ENCODE data around the gene SLC26A6.
A peak's percentile ranks its signal among the peaks of the same experiment; 100 is the strongest.

The SLC26A6 gene, protein sequence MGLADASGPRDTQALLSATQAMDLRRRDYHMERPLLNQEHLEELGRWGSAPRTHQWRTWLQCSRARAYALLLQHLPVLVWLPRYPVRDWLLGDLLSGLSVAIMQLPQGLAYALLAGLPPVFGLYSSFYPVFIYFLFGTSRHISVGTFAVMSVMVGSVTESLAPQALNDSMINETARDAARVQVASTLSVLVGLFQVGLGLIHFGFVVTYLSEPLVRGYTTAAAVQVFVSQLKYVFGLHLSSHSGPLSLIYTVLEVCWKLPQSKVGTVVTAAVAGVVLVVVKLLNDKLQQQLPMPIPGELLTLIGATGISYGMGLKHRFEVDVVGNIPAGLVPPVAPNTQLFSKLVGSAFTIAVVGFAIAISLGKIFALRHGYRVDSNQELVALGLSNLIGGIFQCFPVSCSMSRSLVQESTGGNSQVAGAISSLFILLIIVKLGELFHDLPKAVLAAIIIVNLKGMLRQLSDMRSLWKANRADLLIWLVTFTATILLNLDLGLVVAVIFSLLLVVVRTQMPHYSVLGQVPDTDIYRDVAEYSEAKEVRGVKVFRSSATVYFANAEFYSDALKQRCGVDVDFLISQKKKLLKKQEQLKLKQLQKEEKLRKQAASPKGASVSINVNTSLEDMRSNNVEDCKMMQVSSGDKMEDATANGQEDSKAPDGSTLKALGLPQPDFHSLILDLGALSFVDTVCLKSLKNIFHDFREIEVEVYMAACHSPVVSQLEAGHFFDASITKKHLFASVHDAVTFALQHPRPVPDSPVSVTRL

DNA sequence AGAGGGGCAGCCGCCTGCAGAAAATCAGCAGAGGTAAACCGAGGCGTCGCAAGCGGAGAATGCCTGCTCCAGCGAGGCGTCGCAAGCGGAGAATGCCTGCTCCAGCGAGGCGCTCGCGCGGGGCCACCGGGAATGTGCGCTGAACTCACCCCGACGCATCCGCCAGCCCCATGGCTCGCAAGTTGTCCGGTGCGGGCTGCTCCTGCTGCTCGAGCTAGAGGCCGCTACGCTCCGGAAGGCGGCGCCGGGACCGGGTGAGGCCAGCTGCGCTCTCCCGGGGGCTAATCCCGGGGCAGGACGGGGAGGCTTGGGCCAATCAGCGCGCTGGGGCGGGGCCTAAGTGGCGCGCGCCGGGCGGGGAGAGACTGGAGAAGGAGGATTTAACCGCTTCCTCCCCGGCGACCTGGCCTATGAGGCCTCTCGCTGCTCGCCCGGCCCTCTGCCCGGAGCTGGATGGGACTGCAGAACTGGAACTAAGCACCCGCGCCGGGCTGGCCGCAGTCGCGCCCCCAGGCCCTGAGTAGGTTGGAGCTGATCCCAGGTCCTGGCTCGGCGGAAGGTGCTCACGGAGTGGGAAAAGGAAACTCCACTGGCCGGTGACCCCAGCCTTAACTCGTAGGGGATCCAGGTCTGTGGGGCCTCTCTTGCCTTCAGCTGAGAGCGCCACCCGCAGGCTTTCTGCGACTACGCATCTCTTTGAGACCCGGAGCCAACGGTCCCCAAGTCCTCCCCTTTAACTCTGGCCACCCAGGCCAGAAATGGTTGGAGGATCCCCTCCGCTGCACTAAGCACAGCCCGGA is at the start of gene SLC26A6:
Gene SLC26A6, minus strand, starts transcription at position 240 of the 800 bp plus-strand sequence. Its CDS starts 68 bp downstream, at position 172.
- DNase-seq (ENCODE audit: low read depth in 2 of 2, low spot score in 1 of 2), result peak; percentile 81 to 84

DNA sequence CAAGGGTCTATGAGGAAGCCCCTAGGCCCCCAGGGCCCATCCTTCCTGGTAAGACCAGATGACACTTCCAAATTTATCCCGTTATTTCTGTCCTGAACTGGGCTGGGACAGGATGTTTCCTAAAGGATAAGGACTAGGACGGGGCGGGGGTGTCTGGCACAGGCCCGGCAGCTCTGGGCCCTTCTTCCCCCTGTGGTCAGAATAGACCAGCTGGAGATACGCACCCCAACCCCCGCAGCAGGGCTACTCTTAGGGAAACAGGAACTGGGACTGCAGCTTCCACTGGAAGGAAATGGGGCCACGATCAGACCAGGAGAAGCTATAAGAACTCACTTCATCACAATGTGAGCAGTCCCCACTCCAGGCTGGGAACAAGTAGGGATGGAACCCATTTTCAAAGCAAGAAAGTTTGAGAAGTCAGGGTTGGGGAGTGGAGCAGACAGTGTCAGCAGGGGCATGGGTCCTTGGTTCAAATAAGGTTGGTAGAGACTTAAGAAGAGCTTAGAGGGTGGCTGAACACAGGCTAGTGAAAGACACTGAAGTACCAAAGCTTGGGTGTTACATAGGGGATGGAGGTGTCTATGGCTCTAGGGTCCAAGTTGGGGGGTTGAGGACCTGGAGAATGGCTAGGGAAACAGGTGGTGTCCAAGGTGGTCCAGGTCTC is 49.4 kb upstream of the SLC26A6 start:
- no peak for DNase-seq (ENCODE audit: low read depth in 2 of 2, low spot score in 1 of 2)

DNA sequence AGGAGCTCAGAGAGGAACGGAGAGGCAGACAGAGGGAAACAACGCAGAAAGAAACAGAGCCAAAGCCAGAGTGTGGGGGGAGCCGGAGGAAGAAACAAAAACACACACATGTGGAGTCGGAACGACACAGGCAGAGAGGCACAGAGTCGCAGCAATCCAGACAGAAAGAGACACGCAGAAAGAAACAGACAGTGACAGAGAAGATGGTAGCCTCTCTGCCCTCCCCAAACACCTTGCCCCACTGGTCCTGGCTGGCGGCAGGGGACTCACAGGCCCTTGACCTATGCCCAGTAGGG is 48.7 kb upstream of the SLC26A6 start:
- DNase-seq (ENCODE audit: low read depth in 2 of 2, low spot score in 1 of 2), result no peak

DNA sequence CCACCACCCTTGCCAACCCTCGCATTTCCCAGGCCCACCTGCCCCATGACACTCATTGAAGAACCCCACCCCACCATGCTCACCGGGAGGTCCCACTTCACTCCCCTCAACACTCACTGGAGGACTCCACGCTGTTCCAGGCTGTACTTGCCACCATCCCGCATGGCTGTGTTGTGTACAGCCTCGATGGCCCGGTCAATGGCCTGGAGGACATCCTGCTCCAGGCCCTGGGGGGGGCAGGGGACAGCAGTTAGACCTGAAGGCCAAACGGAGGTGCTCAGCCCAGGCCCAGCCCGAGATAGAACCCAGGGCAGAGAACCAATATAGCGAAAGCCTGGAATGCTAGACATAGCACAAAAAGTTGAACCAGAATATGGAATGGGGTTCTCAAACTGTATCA is 47.5 kb upstream of the SLC26A6 start:
- DNase-seq (ENCODE audit: low read depth in 2 of 2, low spot score in 1 of 2), result no peak

DNA sequence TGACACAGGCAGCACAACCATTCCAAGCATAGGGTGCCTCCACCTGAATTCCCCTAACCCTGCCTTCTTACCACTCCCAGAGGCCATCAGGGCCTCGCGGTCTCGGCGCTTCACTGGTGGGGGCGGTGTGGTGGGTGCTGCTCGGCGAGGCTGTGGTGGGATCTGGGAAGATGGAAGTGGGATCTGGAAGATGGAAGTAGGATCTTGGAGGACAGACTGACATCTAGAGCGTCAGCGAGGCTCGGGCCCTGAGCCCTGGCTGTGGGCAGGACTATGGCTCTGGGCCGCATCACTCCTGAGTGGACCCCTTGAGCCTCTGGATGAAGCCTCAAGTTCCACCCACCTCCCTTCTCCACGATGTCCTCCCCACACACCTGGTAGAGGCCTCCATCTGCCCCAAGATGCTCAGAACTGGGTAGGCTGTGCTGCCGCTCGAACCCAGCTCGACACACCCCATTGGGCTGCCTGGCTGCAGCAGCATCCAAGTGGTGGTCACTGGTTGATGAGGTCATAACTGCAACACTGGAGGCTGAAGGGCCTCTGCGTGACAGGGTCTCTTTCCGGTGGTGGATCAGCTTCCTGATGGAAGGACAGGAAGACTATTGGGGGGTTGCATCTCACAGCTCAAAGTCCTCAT is 46.8 kb upstream of the SLC26A6 start:
- no peak for DNase-seq (ENCODE audit: low read depth in 2 of 2, low spot score in 1 of 2)

DNA sequence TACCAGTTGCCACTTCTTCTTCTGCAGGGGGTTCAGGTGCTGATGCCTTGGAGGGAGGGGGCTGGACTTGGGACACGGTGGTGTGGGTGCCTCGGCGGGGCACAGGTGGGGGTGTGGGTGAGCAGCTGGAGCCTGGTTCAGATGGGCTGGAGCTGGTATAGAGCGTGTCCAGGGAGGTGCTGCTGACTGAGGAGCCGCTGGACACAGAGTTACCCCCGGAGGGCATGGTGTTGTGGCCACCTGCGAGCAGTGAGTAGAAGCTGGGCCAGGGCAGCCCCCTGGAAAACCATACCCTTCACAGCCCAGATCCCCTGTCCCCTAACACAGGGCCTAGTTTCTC is 46.2 kb upstream of the SLC26A6 start:
- DNase-seq (ENCODE audit: low read depth in 2 of 2, low spot score in 1 of 2), result no peak

DNA sequence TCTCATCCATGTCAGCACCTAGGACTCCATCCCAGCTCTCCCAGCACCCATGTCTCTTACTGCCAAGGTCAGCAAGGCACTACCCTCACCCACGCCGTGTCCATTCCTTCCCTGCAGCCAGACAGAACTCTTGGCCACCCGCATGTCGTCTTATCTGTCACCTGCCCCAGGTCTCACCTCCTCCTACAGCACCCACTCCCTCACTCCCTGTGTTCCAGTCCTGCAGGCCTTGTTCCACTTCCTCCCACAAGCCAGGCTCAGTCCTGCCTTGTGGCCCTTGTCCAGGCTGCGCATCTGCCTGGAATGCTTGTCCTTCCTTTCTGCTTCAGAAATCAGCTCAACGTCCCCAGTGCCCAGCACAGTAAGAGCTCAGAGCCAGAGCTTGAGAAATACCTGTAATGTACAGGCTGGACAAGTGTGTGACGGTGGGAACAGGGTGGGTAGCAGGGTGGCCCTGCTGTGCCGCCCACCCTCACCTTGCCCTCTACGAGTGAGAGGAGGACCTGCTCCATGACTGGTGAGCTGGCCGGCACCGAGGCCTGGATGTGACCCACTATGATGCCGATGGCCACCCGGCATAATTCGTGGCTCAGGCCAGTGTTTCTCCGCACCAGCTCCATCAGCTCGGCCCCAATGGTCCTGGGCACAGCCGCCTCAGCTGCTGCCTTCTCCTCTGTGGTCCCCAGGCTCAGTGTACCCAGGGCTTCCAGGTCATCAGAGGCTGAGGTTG is 45.7 kb upstream of the SLC26A6 start:
- no peak for DNase-seq (ENCODE audit: low read depth in 2 of 2, low spot score in 1 of 2)

DNA sequence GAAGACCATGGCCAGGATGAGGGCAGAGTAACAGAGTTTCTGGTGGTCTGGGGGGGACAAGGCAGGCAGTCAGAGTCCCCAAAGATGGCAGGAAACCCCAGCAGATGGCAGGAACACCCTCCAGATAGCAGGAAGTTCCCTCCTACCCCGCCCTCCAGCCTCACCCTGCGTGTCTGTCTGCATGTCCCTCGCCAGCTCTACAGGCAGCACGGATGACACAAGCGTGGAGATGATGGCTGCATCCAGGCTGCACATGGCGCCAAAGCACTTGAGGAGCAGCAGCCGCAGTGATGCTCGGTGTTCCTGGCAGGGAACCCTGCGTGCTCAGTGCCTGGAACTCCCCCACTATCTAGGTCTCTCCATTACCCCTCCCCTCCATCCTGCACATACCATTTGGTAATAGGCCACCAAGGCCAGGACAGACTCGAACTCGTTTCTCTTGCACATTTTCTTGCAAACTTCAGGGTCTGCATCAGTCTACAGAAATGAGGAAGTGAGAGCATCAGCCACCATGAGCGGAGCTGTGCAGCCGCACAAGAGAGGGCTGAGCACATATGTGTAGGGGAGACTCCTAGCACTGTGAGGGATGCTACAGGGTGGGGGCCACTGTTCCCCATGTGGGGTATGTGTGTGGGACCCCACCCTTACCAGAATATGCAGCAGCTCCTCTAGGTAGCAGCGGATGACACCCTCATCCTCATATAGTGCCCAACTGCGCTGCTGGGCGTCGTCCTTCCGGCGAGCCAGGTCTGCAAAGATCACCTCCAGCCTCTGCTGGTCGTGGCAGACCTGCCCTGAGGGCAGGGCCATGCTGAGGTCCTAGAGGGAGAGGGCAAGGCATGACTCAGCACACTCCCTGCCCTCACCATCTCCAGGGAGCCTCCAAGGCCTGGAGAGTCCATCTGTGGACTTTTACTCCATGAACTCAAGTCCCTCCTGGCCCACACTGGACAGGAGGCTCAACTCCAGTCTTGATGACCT is 44.4 kb upstream of the SLC26A6 start:
- DNase-seq (ENCODE audit: low read depth in 2 of 2, low spot score in 1 of 2), result no peak

DNA sequence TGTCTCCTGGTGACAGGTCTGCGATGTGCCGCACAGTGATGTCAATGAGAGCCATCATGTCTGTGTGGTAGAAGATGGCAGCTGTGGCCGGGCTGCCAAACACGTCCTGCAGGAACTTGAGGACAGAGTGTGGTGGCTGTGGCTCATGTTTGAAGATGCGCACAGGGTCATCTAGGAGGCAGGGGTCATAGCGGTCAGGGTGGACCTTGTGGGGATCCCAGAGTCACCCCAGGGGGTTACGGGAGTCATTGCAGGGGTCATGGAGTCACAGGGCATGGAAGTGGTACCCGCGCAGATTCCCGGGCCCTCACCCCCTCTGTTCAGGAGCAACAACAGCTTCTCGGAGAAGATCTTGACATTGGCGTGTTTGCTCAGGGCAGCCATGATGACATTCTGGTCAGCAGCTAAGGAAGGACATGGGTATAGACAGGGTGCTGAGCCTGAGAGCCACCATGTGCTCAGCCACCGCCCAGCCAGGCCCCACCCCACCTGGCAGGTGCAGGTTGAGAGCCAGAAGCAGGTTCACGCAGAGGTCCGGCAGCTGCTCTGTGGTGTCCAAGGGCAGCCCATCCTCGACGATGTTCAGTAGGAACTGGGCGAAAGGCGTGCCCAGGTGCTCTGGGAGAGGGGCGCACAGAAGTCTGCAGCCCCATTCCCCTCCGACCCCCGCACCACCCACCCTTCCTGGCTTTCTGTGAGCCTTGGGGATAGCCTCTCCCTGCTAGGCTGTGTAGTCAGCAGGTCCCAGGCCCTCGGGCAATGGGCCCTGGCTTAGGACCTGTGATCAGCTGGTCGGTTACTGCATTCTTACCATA is 43.5 kb upstream of the SLC26A6 start:
- DNase-seq (ENCODE audit: low read depth in 2 of 2, low spot score in 1 of 2), result no peak

DNA sequence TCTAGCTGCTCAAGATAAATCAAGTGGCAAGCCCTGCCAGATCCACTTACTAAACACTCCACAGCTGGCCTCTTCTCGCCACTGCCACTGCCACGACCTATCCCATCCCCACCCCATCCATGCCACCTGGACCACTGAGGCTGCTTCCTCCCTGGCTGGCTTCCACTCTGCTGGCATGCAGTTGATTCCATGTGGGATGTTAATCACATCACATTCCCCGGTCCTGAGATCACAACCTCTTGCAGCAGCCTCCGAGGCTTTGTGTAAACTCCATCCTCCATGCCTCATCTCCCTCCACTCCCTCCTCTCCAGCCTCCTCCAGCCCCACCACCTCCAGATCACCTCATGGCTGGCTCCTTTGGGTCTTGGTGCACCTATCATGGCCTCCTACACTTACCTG is 42.8 kb upstream of the SLC26A6 start:
- no peak for DNase-seq (ENCODE audit: low read depth in 2 of 2, low spot score in 1 of 2)

DNA sequence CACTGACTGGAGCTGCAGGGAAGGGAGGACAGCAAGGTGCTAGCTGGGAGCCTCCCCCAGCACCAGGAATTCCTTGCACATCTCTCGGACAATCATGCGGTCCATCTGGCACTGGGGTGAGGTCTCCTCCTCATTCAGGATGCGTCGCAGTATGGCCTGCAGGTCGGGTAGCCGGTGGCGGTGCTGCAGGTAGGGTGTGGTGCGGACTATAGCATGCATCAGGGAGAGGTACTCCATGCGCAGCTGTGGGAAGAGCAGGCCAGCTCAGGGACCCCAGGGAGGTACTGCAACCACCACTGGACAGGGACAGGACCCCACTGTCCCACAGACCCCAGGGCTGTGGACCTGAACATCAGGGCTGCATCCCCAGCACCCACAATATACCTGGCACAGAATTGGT is 39.2 kb upstream of the SLC26A6 start:
- no peak for DNase-seq (ENCODE audit: low read depth in 2 of 2, low spot score in 1 of 2)

DNA sequence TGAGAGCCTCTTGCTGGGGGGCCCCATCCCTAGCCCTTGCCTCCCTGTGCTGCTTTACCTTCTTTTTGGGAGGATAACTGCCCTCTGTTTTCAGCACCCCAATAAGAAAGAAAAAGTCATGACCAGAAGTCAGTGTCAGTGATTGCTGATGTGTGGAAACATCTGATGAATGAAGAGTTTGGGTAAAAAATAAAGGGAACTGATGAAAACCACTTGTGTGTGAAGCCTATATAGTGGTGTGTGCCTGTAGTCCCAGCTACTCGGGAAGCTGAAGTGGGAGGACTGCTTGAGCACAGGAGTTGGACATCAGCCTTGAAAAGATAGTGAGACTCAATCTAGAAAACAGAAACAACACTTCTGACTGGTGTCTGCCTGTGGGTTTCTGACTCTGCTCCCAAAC is 37.3 kb upstream of the SLC26A6 start:
- DNase-seq (ENCODE audit: low read depth in 2 of 2, low spot score in 1 of 2), result no peak

DNA sequence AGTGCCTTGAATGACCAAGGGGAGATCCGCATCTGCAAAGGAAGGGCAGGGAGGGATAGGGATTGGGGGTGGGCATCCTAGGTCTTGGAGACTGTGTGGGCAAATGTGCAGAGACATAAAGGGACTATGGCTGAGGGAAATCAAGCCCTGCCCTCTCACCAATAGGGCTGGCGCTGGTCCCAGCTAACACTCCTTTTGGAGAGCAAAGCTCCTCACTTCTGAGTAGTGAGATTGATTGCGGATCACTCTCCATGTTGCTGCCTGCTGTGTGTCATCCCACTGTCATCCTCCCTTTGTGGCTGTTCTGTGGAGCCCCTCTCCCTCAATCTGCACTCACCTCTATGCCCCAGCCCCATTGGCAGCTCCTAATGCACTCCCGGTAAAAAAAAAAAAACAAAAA is 29.7 kb upstream of the SLC26A6 start:
- no peak for DNase-seq (ENCODE audit: low read depth in 2 of 2, low spot score in 1 of 2)

DNA sequence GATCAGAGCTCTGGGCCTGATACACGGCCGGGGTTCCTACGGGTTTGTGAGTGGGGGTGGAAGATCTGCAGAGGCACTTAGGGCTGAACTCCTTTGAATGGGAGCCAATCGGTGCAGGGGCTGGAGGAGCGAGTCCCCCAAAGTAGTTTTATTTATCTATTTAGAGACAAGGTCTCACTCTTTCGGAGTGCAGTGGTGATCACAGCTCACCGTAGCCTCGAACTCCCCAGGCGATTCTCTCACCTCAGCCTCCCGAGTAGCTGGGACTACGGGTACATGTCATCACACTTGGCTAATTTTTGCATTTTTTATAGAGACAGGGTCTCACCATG is 29.0 kb upstream of the SLC26A6 start:
- no peak for DNase-seq (ENCODE audit: low read depth in 2 of 2, low spot score in 1 of 2)

DNA sequence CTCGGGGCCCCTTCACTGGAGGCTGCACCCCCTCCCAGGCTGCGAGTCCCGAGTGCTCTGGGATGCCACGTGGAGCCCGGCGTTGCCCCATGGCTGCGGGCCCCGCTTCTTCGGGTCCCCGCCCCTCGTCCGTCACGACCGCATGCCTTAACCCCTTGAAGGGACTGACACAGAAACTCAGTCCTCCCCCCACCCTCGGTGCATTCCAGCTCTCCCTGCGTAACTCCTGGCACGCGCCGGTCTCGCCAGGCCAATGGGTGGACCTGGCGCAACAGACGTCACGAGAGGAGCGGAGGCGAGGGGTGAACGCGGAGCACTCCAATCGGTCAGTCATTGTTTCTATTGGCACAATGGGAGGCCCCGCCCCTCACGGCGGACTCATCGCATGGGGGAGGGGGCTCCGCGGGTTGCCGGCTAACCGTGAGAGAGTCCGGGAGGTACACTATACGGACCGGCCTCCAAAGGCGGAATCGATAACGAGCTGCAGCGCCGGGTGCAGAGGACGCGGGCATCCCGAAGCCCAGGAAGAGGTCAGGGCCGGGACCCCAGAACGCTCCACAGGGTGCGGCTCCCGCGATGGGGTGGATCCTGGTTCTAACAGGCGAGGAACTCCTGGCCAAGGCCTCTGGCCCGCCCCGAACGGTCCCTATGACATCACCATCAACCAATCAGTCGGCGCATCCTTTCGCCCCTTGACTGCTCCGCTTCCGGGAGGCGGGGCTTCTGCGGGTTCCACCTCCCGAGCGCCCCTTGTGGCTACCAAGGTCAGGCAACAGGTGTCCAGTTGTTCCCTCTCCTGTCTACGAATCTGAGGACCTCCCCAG is 28.4 kb upstream of the SLC26A6 start:
- peak; percentile 42 to 76 for DNase-seq (ENCODE audit: low read depth in 2 of 2, low spot score in 1 of 2)

DNA sequence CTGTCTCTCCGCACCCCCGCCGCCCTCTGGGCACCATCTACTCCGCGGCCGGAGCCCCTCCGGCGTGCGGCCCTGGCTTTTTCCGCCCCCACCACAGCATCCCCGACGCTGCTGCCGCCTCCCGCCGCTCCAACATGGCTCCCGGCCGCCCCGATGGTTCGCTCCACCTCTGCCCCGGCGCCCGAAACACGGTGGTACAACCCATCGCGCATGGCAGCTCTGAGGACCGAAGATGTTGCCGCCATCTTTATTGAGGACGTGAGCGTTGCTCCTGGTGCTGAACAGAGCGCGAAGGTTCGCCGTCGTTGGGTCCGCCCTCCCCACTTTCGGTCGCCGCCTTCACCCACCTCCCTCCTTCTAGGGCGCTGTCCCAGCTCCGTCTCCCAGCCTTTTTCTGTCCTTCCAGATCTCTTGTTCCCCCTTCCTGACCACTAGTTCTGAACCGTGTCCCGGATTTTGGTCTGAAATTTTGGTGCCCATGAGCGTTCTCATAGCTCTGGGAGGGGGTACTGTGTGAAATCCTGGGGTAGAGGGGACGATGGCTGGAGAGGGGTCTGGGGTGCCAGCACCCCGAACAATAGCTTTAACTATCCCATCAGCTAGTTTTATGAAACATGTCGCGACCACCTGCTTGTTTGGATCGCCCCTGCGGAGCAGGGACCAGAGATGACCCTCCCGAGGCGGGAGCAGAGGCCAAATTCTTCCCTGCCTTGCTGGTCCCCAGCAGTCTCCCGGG is 27.7 kb upstream of the SLC26A6 start, which contains the start of gene CELSR3:
Gene CELSR3, minus strand, starts transcription at position 134 of the 736 bp plus-strand sequence. CDS start 252 bp downstream, outside the sequence.
- peak in 1 of 2 donors; percentile 17 for DNase-seq (ENCODE audit: low read depth in 2 of 2, low spot score in 1 of 2)

Measured in stimulated activated CD8-positive, alpha-beta memory T cell treated with anti-CD3 and anti-CD28 coated beads, Interleukin-4, amount 100 ng/mL, for 1 hour (primary cell).